HCT116 (cell line): ENCODE measurements around the gene STIMATE. TPM values are rescaled to one million over a fixed set of nuclear protein-coding genes. Genes with fewer than 3 reads are reported as not detected.

Experiments
- ATAC-seq: fragments of 200-7000 bp; cut with Tn5 transposase; 2 replicates; pipeline ENCODE4 v1.9.1; 2020; ENCODE audit warnings: mild to moderate bottlenecking, moderate library complexity
- BruUV-seq: library from RNA; stranded (reverse); fragments of 400-500 nt; replicated peaks from 2 replicates; lab custom pipeline; 2021; lab: Mats Ljungman, UMichigan
- CTCF ChIA-PET: fragments of 300-600 bp; sonication (Branson Sonifier 250); formaldehyde crosslinking; loops from one replicate; lab custom pipeline; 2021; ENCODE audit warnings: antibody characterized with exemption; lab: Charles Lee
- POLR2A ChIA-PET: fragments of 300-600, 350-600 bp; sonication (Branson Sonifier 250); formaldehyde crosslinking; loops from one replicate; lab custom pipeline; 2021; ENCODE audit warnings: antibody characterized with exemption; lab: Charles Lee
- RAD21 ChIA-PET, 2 experiments: fragments of 300-600 bp; sonication (Branson Sonifier 250); formaldehyde crosslinking; loops; one replicate each; lab custom pipeline; 2023; ENCODE audit warnings: low total read pairs in 2 of 2; ENCODE audit not compliant: uncharacterized antibody in 2 of 2, unreplicated experiment in 2 of 2, low non-redundant PET in 1 of 2; lab: Charles Lee
- DNase-seq: peaks from one replicate; pipeline ENCODE4 v3.0.0-alpha.2; 2010; ENCODE audit warnings: low read depth, low spot score
- H2AFZ ChIP-seq: fragments of 200-600 bp; shearing (Covaris generic), sonication (generic); 2 replicates; pipeline ENCODE4 v1.6.1; 2017; ENCODE audit warnings: low read depth, mixed run types, mixed read lengths, antibody characterized with exemption, low read length; ENCODE audit not compliant: poor library complexity, severe bottlenecking
- H3K27ac ChIP-seq: 2 replicates; pipeline ENCODE4 v1.5.1; 2012; ENCODE audit warnings: low read depth, low read length
- H3K27me3 ChIP-seq: fragments of 200-600 bp; sonication (generic); 2 replicates; pipeline ENCODE4 v1.6.1; 2016; ENCODE audit warnings: mixed run types, low read length, mixed read lengths; ENCODE audit not compliant: insufficient read depth
- H3K36me3 ChIP-seq, 2 experiments: fragments of 200-500 bp in 1 of 2; fragments of 200-600 bp in 1 of 2; sonication (Bioruptor generic) in 1 of 2; sonication (generic) in 1 of 2; 2 replicates each; pipeline versions ENCODE4 v1.5.1 to v1.6.1; 2014 to 2016; ENCODE audit warnings: low read length in 2 of 2, inconsistent platforms in 1 of 2, mixed read lengths in 1 of 2, mixed run types in 1 of 2; ENCODE audit not compliant: insufficient read depth in 2 of 2, control insufficient read depth in 1 of 2
- H3K4me1 ChIP-seq, 2 experiments: fragments of 200-600 bp in 1 of 2; sonication (generic) in 1 of 2; 2 replicates each; pipeline versions ENCODE4 v1.5.1 to v1.6.1; 2012 to 2017; ENCODE audit warnings: low read length in 2 of 2, inconsistent platforms in 1 of 2, mild to moderate bottlenecking in 1 of 2, mixed read lengths in 1 of 2, mixed run types in 1 of 2, moderate library complexity in 1 of 2; ENCODE audit not compliant: insufficient read depth in 2 of 2, control insufficient read depth in 1 of 2
- H3K4me2 ChIP-seq: fragments of 200-600 bp; sonication (generic); 2 replicates; pipeline ENCODE4 v1.6.1; 2017; ENCODE audit warnings: mixed run types, low read length, mixed read lengths
- H3K4me3 ChIP-seq, 2 experiments: fragments of 200-600 bp in 1 of 2; sonication (generic) in 1 of 2; replicated peaks in 1 of 2; 2 replicates each; pipeline ENCODE4 v1.5.1; 2011 to 2016; ENCODE audit warnings: low read length in 2 of 2, control low read depth in 1 of 2, low read depth in 1 of 2, mild to moderate bottlenecking in 1 of 2, mixed read lengths in 1 of 2, mixed run types in 1 of 2
- H3K79me2 ChIP-seq: fragments of 200-600 bp; sonication (generic); 2 replicates; pipeline ENCODE4 v1.6.1; 2017; ENCODE audit warnings: mild to moderate bottlenecking, mixed run types, low read length, moderate library complexity, mixed read lengths; ENCODE audit not compliant: insufficient read depth
- H3K9ac ChIP-seq: fragments of 200-600 bp; sonication (generic); 2 replicates; pipeline ENCODE4 v1.6.1; 2016; ENCODE audit warnings: low read length, mixed read lengths
- H3K9me2 ChIP-seq: fragments of 200-600 bp; sonication (generic), shearing (Covaris generic); 2 replicates; pipeline ENCODE4 v1.6.1; 2017; ENCODE audit warnings: mixed run types, mild to moderate bottlenecking, moderate library complexity; ENCODE audit not compliant: insufficient read depth
- H3K9me3 ChIP-seq, 2 experiments: fragments of 200-500 bp in 1 of 2; fragments of 200-600 bp in 1 of 2; sonication (Bioruptor generic) in 1 of 2; sonication (generic) in 1 of 2; 2 replicates each; pipeline ENCODE4 v1.6.1; 2014 to 2017; ENCODE audit warnings: low read length in 2 of 2, mixed read lengths in 2 of 2, inconsistent platforms in 1 of 2, low read depth in 1 of 2, mild to moderate bottlenecking in 1 of 2, mixed run types in 1 of 2, moderate library complexity in 1 of 2; ENCODE audit not compliant: control insufficient read depth in 1 of 2, insufficient read depth in 1 of 2
- H4K20me1 ChIP-seq: fragments of 200-600 bp; sonication (generic), shearing (Covaris generic); 2 replicates; pipeline ENCODE4 v1.6.1; 2017; ENCODE audit warnings: mixed run types, mild to moderate bottlenecking, moderate library complexity; ENCODE audit not compliant: insufficient read depth
- CEBPB ChIP-seq: IDR thresholded peaks from 2 replicates; pipeline ENCODE4 v1.6.1; 2012; ENCODE audit warnings: low read depth
- EGR1 ChIP-seq: IDR thresholded peaks from 2 replicates; pipeline ENCODE4 v1.6.1; 2012; ENCODE audit warnings: low read depth
- EZH2phosphoT487 ChIP-seq: fragments of 200-600 bp; IDR thresholded peaks from 2 replicates; pipeline ENCODE4 v1.6.1; 2018; ENCODE audit warnings: antibody characterized with exemption, borderline replicate concordance
- FOSL1 ChIP-seq: IDR thresholded peaks from 2 replicates; pipeline ENCODE4 v1.6.1; 2012; ENCODE audit warnings: low read depth
- POLR2A ChIP-seq: IDR thresholded peaks from 2 replicates; pipeline ENCODE4 v1.7.0; 2011; ENCODE audit warnings: borderline replicate concordance; ENCODE audit not compliant: insufficient read depth, insufficient read length; ENCODE audit errors: extremely low read depth
- POLR2AphosphoS5 ChIP-seq: IDR thresholded peaks from 2 replicates; pipeline ENCODE4 v1.6.1; 2011; ENCODE audit warnings: mild to moderate bottlenecking, low read depth, low read length, moderate library complexity
- TCF7L2 ChIP-seq: IDR thresholded peaks from 2 replicates; pipeline ENCODE4 v1.7.0; 2011; ENCODE audit warnings: borderline replicate concordance, inconsistent platforms; ENCODE audit not compliant: insufficient read depth, insufficient read length; ENCODE audit errors: extremely low read depth
- YY1 ChIP-seq: IDR thresholded peaks from 2 replicates; pipeline ENCODE4 v1.6.1; 2011; ENCODE audit warnings: low read length, low read depth, moderate library complexity, mild to moderate bottlenecking; ENCODE audit not compliant: insufficient replicate concordance; ENCODE audit errors: extremely low read depth
- ZNF274 ChIP-seq: fragments of 200-500 bp; sonication (Bioruptor generic); IDR thresholded peaks from 2 replicates; pipeline ENCODE4 v1.6.1; 2014; ENCODE audit warnings: mild to moderate bottlenecking, low read depth, low read length, inconsistent platforms
- intact Hi-C: fragments of 100-400 bp; cut with micrococcal nuclease; formaldehyde crosslinking; loops from 2 replicates; pipeline ENCODE4 v1.10.0; 2022
- total RNA-seq: library from RNA; stranded (reverse); gene quantifications from one replicate; pipeline ENCODE4 v1.2.1, GENCODE V29; 2021; ENCODE audit not compliant: unreplicated experiment
- TF ChIP-seq, protein P1 (sequence below): IDR thresholded peaks from 2 replicates; pipeline ENCODE4 v1.6.1; 2011; ENCODE audit warnings: mild to moderate bottlenecking, low read length, moderate library complexity; ENCODE audit not compliant: insufficient replicate concordance; ENCODE audit errors: extremely low read depth
- TF ChIP-seq, protein P2 (sequence below): IDR thresholded peaks from 2 replicates; pipeline ENCODE4 v1.6.1; 2012
- TF ChIP-seq, protein P3 (sequence below), 3 experiments: fragments of 200-600 bp in 1 of 3; sonication (generic) in 1 of 3; IDR thresholded peaks in 2 of 3; conservative IDR thresholded peaks in 1 of 3; 2 replicates each; pipeline ENCODE4 v1.5.1; 2012 to 2017; ENCODE audit warnings: low read depth in 2 of 3, low read length in 2 of 3, antibody characterized with exemption in 1 of 3, borderline replicate concordance in 1 of 3, control low read depth in 1 of 3, mild to moderate bottlenecking in 1 of 3, mixed read lengths in 1 of 3, mixed run types in 1 of 3, moderate library complexity in 1 of 3; ENCODE audit not compliant: insufficient read depth in 1 of 3

The STIMATE gene
- total RNA-seq, 1 experiment from 2014 or later = 20.2 TPM

DNA sequence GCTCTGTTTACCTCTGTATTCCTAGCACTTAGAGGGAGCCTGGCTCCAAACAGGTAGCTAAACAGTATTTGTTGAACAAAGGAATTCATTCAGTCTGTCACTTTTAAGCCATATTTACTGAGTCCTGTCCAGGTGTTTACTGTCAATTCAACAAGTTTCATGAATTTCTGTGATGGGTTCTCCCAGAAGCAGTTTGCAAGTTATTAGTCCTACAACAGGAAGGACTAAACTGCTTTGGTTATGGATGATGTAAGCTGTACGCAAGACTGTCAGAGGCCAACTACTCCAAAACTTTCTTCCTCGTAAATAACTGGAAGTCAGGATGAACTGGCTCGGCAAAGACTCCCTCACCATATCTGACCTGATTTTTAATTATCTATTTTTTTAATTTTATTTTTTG is 25.1 kb downstream of the STIMATE start:
- Histone ChIP-seq H3K4me2 (no peak overlapping the region), H4K20me1 (no peaks in the 10 kb centered on the region), H3K27ac (no peak overlapping the region), H3K9ac (no peak overlapping the region), H2AFZ (no peak overlapping the region), H3K4me3 (no peak overlapping the region), H3K79me2 (0 out of 2 replicates have a peak, but pooled peaks cover 3% of the 10 kb centered on the region), H3K9me2 (no peaks in the 10 kb centered on the region), H3K27me3 (no peaks in the 10 kb centered on the region), H3K9me3 (no peaks in the 10 kb centered on the region), H3K36me3 (no peaks in the 10 kb centered on the region), H3K4me1 (no peaks in the 10 kb centered on the region; a peak in 1 of 4 replicates)
- ChIA-PET POLR2A (no interaction called here), CTCF (no interaction called here), RAD21 (no interaction called here)
- no peak for ATAC-seq
- BruUV-seq = no TSS peak
- intact Hi-C loops = no loop called here
- peak; percentile 69; the same call in 1 of the 2 replicates for TF ChIP-seq CEBPB
- TF ChIP-seq TCF7L2 = no peak
- DNase-seq = no peak

DNA sequence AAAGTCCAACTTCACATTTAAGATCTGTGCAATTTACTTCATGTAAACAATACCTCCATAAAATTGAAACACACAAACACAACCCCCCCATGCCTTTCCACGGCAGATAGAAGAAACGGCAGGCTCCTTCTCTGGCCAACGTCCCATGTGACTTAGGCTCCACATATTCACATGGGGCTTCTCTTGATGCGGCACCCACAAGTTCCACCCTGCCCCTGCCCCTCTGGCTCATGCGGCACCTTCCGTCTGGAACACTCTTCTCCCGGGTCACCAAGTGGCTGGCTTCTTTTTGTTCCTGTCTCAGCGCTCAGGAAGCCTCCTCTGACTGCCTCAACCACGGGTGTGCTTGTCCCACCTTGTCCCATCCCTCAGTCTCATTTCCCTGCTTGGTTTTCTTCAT is 25.6 kb downstream of the STIMATE start:
- POLR2A ChIA-PET = no interaction called here
- no peaks in the 10 kb centered on the region for H3K9me2 ChIP-seq
- no peak for DNase-seq
- no peaks in the 10 kb centered on the region for H3K36me3 ChIP-seq
- RAD21 ChIA-PET = no interaction called here
- H3K79me2 ChIP-seq = 0 out of 2 replicates have a peak, but pooled peaks cover 3% of the 10 kb centered on the region
- H3K27me3 ChIP-seq = no peaks in the 10 kb centered on the region
- no TSS peak for BruUV-seq
- intact Hi-C loops = no loop called here
- H3K27ac ChIP-seq = no peak overlapping the region
- CTCF ChIA-PET = no interaction called here
- no peaks in the 10 kb centered on the region for H4K20me1 ChIP-seq
- no peak for ATAC-seq
- no peak overlapping the region for H3K4me3 ChIP-seq
- H3K4me2 ChIP-seq = no peak overlapping the region
- H3K9me3 ChIP-seq = no peaks in the 10 kb centered on the region
- H3K9ac ChIP-seq = no peak overlapping the region
- H3K4me1 ChIP-seq = no peaks in the 10 kb centered on the region; a peak in 1 of 4 replicates
- H2AFZ ChIP-seq = no peak overlapping the region
- TF ChIP-seq, protein P1, sequence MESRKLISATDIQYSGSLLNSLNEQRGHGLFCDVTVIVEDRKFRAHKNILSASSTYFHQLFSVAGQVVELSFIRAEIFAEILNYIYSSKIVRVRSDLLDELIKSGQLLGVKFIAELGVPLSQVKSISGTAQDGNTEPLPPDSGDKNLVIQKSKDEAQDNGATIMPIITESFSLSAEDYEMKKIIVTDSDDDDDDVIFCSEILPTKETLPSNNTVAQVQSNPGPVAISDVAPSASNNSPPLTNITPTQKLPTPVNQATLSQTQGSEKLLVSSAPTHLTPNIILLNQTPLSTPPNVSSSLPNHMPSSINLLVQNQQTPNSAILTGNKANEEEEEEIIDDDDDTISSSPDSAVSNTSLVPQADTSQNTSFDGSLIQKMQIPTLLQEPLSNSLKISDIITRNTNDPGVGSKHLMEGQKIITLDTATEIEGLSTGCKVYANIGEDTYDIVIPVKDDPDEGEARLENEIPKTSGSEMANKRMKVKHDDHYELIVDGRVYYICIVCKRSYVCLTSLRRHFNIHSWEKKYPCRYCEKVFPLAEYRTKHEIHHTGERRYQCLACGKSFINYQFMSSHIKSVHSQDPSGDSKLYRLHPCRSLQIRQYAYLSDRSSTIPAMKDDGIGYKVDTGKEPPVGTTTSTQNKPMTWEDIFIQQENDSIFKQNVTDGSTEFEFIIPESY = no peak
- TF ChIP-seq FOSL1 (no peak), POLR2AphosphoS5 (no peak), POLR2A (no peak), TCF7L2 (no peak), ZNF274 (no peak), EZH2phosphoT487 (no peak), YY1 (no peak), EGR1 (no peak)
- TF ChIP-seq, protein P2, sequence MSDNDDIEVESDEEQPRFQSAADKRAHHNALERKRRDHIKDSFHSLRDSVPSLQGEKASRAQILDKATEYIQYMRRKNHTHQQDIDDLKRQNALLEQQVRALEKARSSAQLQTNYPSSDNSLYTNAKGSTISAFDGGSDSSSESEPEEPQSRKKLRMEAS = no peak
- TF ChIP-seq, protein P3, sequence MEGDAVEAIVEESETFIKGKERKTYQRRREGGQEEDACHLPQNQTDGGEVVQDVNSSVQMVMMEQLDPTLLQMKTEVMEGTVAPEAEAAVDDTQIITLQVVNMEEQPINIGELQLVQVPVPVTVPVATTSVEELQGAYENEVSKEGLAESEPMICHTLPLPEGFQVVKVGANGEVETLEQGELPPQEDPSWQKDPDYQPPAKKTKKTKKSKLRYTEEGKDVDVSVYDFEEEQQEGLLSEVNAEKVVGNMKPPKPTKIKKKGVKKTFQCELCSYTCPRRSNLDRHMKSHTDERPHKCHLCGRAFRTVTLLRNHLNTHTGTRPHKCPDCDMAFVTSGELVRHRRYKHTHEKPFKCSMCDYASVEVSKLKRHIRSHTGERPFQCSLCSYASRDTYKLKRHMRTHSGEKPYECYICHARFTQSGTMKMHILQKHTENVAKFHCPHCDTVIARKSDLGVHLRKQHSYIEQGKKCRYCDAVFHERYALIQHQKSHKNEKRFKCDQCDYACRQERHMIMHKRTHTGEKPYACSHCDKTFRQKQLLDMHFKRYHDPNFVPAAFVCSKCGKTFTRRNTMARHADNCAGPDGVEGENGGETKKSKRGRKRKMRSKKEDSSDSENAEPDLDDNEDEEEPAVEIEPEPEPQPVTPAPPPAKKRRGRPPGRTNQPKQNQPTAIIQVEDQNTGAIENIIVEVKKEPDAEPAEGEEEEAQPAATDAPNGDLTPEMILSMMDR (IDR thresholded peaks at IDR 0.05 in 2 of 3, conservative IDR thresholded peaks at IDR 0.05 in 1 of 3; ENCODE audit: borderline replicate concordance in 1 of 3, insufficient read depth in 1 of 3, low read depth in 2 of 3, low read length in 2 of 3) = no peak
